Measurements from ENCODE around the gene CDX2.

DNA sequence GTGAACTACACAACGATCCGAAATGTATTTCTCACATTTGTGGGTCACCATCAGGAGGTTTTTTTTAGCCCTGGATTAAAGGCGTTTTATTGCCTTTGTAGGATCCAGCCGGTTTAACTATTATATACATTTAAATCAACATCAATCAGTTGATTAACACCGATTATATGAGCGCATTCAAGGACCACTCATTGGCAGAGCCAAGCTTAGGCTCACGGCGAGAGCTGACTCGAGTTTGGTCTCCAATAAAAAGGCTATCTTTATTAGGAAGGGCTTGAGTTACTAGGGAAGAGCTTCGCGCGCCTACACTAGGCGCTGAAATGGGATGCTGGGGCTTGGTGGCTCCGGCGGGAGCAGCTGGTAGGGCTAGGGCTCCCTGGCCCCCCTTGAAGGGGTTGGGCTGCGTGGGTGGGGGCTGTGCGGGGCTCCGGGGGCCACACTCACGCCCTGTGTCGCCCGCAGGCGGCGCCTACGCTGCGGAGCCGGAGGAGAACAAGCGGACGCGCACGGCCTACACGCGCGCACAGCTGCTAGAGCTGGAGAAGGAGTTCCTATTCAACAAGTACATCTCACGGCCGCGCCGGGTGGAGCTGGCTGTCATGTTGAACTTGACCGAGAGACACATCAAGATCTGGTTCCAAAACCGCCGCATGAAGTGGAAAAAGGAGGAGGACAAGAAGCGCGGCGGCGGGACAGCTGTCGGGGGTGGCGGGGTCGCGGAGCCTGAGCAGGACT lies 45.2 kb downstream of the CDX2 start:
- TF ChIP-seq, protein P1, sequence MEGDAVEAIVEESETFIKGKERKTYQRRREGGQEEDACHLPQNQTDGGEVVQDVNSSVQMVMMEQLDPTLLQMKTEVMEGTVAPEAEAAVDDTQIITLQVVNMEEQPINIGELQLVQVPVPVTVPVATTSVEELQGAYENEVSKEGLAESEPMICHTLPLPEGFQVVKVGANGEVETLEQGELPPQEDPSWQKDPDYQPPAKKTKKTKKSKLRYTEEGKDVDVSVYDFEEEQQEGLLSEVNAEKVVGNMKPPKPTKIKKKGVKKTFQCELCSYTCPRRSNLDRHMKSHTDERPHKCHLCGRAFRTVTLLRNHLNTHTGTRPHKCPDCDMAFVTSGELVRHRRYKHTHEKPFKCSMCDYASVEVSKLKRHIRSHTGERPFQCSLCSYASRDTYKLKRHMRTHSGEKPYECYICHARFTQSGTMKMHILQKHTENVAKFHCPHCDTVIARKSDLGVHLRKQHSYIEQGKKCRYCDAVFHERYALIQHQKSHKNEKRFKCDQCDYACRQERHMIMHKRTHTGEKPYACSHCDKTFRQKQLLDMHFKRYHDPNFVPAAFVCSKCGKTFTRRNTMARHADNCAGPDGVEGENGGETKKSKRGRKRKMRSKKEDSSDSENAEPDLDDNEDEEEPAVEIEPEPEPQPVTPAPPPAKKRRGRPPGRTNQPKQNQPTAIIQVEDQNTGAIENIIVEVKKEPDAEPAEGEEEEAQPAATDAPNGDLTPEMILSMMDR (IDR thresholded peaks at IDR 0.05) = no peak
- TF ChIP-seq POLR2A (IDR thresholded peaks at IDR 0.05) = no peak

All from lower leg skin (tissue), 3 donors.